HCT116 (cell line): ENCODE results near the gene BHLHA9. TPM values are rescaled to one million over a fixed set of nuclear protein-coding genes. Genes with fewer than 3 reads are reported as not detected.
A peak's percentile ranks its signal among the peaks of the same experiment; 100 is the strongest.

Experiments used
- ATAC-seq: fragments of 200-7000 bp; cut with Tn5 transposase; 2 replicates; pipeline ENCODE4 v1.9.1; 2020; ENCODE audit warnings: mild to moderate bottlenecking, moderate library complexity
- BruUV-seq: library from RNA; stranded (reverse); fragments of 400-500 nt; replicated peaks from 2 replicates; lab custom pipeline; 2021; lab: Mats Ljungman, UMichigan
- CTCF ChIA-PET: fragments of 300-600 bp; sonication (Branson Sonifier 250); formaldehyde crosslinking; loops from one replicate; lab custom pipeline; 2021; ENCODE audit warnings: antibody characterized with exemption; lab: Charles Lee
- POLR2A ChIA-PET: fragments of 300-600, 350-600 bp; sonication (Branson Sonifier 250); formaldehyde crosslinking; loops from one replicate; lab custom pipeline; 2021; ENCODE audit warnings: antibody characterized with exemption; lab: Charles Lee
- RAD21 ChIA-PET, 2 experiments: fragments of 300-600 bp; sonication (Branson Sonifier 250); formaldehyde crosslinking; loops; one replicate each; lab custom pipeline; 2023; ENCODE audit warnings: low total read pairs in 2 of 2; ENCODE audit not compliant: uncharacterized antibody in 2 of 2, unreplicated experiment in 2 of 2, low non-redundant PET in 1 of 2; lab: Charles Lee
- DNase-seq: peaks from one replicate; pipeline ENCODE4 v3.0.0-alpha.2; 2010; ENCODE audit warnings: low read depth, low spot score
- H2AFZ ChIP-seq: fragments of 200-600 bp; shearing (Covaris generic), sonication (generic); 2 replicates; pipeline ENCODE4 v1.6.1; 2017; ENCODE audit warnings: low read depth, mixed run types, mixed read lengths, antibody characterized with exemption, low read length; ENCODE audit not compliant: poor library complexity, severe bottlenecking
- H3K27ac ChIP-seq: 2 replicates; pipeline ENCODE4 v1.5.1; 2012; ENCODE audit warnings: low read depth, low read length
- H3K27me3 ChIP-seq: fragments of 200-600 bp; sonication (generic); 2 replicates; pipeline ENCODE4 v1.6.1; 2016; ENCODE audit warnings: mixed run types, low read length, mixed read lengths; ENCODE audit not compliant: insufficient read depth
- H3K36me3 ChIP-seq, 2 experiments: fragments of 200-500 bp in 1 of 2; fragments of 200-600 bp in 1 of 2; sonication (Bioruptor generic) in 1 of 2; sonication (generic) in 1 of 2; 2 replicates each; pipeline versions ENCODE4 v1.5.1 to v1.6.1; 2014 to 2016; ENCODE audit warnings: low read length in 2 of 2, inconsistent platforms in 1 of 2, mixed read lengths in 1 of 2, mixed run types in 1 of 2; ENCODE audit not compliant: insufficient read depth in 2 of 2, control insufficient read depth in 1 of 2
- H3K4me1 ChIP-seq, 2 experiments: fragments of 200-600 bp in 1 of 2; sonication (generic) in 1 of 2; 2 replicates each; pipeline versions ENCODE4 v1.5.1 to v1.6.1; 2012 to 2017; ENCODE audit warnings: low read length in 2 of 2, inconsistent platforms in 1 of 2, mild to moderate bottlenecking in 1 of 2, mixed read lengths in 1 of 2, mixed run types in 1 of 2, moderate library complexity in 1 of 2; ENCODE audit not compliant: insufficient read depth in 2 of 2, control insufficient read depth in 1 of 2
- H3K4me2 ChIP-seq: fragments of 200-600 bp; sonication (generic); 2 replicates; pipeline ENCODE4 v1.6.1; 2017; ENCODE audit warnings: mixed run types, low read length, mixed read lengths
- H3K4me3 ChIP-seq, 2 experiments: fragments of 200-600 bp in 1 of 2; sonication (generic) in 1 of 2; replicated peaks in 1 of 2; 2 replicates each; pipeline ENCODE4 v1.5.1; 2011 to 2016; ENCODE audit warnings: low read length in 2 of 2, control low read depth in 1 of 2, low read depth in 1 of 2, mild to moderate bottlenecking in 1 of 2, mixed read lengths in 1 of 2, mixed run types in 1 of 2
- H3K79me2 ChIP-seq: fragments of 200-600 bp; sonication (generic); 2 replicates; pipeline ENCODE4 v1.6.1; 2017; ENCODE audit warnings: mild to moderate bottlenecking, mixed run types, low read length, moderate library complexity, mixed read lengths; ENCODE audit not compliant: insufficient read depth
- H3K9ac ChIP-seq: fragments of 200-600 bp; sonication (generic); 2 replicates; pipeline ENCODE4 v1.6.1; 2016; ENCODE audit warnings: low read length, mixed read lengths
- H3K9me2 ChIP-seq: fragments of 200-600 bp; sonication (generic), shearing (Covaris generic); 2 replicates; pipeline ENCODE4 v1.6.1; 2017; ENCODE audit warnings: mixed run types, mild to moderate bottlenecking, moderate library complexity; ENCODE audit not compliant: insufficient read depth
- H3K9me3 ChIP-seq, 2 experiments: fragments of 200-500 bp in 1 of 2; fragments of 200-600 bp in 1 of 2; sonication (Bioruptor generic) in 1 of 2; sonication (generic) in 1 of 2; 2 replicates each; pipeline ENCODE4 v1.6.1; 2014 to 2017; ENCODE audit warnings: low read length in 2 of 2, mixed read lengths in 2 of 2, inconsistent platforms in 1 of 2, low read depth in 1 of 2, mild to moderate bottlenecking in 1 of 2, mixed run types in 1 of 2, moderate library complexity in 1 of 2; ENCODE audit not compliant: control insufficient read depth in 1 of 2, insufficient read depth in 1 of 2
- H4K20me1 ChIP-seq: fragments of 200-600 bp; sonication (generic), shearing (Covaris generic); 2 replicates; pipeline ENCODE4 v1.6.1; 2017; ENCODE audit warnings: mixed run types, mild to moderate bottlenecking, moderate library complexity; ENCODE audit not compliant: insufficient read depth
- CBX3 ChIP-seq: IDR thresholded peaks from 2 replicates; pipeline ENCODE4 v1.6.1; 2012; ENCODE audit warnings: low read depth
- EGR1 ChIP-seq: IDR thresholded peaks from 2 replicates; pipeline ENCODE4 v1.6.1; 2012; ENCODE audit warnings: low read depth
- ELF1 ChIP-seq: IDR thresholded peaks from 2 replicates; pipeline ENCODE4 v1.6.1; 2012; ENCODE audit warnings: low read depth, borderline replicate concordance
- EZH2phosphoT487 ChIP-seq: fragments of 200-600 bp; IDR thresholded peaks from 2 replicates; pipeline ENCODE4 v1.6.1; 2018; ENCODE audit warnings: antibody characterized with exemption, borderline replicate concordance
- JUND ChIP-seq: IDR thresholded peaks from 2 replicates; pipeline ENCODE4 v1.6.1; 2012
- POLR2A ChIP-seq: IDR thresholded peaks from 2 replicates; pipeline ENCODE4 v1.7.0; 2011; ENCODE audit warnings: borderline replicate concordance; ENCODE audit not compliant: insufficient read depth, insufficient read length; ENCODE audit errors: extremely low read depth
- SIN3A ChIP-seq: IDR thresholded peaks from 2 replicates; pipeline ENCODE4 v1.6.1; 2012; ENCODE audit warnings: low read depth
- SRF ChIP-seq: IDR thresholded peaks from 2 replicates; pipeline ENCODE4 v1.6.1; 2012; ENCODE audit warnings: low read depth
- YY1 ChIP-seq: IDR thresholded peaks from 2 replicates; pipeline ENCODE4 v1.6.1; 2011; ENCODE audit warnings: low read length, low read depth, moderate library complexity, mild to moderate bottlenecking; ENCODE audit not compliant: insufficient replicate concordance; ENCODE audit errors: extremely low read depth
- ZFX ChIP-seq: fragments of 450-650 bp; IDR thresholded peaks from 2 replicates; pipeline ENCODE4 v1.6.1; 2017
- ZNF274 ChIP-seq: fragments of 200-500 bp; sonication (Bioruptor generic); IDR thresholded peaks from 2 replicates; pipeline ENCODE4 v1.6.1; 2014; ENCODE audit warnings: mild to moderate bottlenecking, low read depth, low read length, inconsistent platforms
- intact Hi-C: fragments of 100-400 bp; cut with micrococcal nuclease; formaldehyde crosslinking; loops from 2 replicates; pipeline ENCODE4 v1.10.0; 2022
- total RNA-seq: library from RNA; stranded (reverse); gene quantifications from one replicate; pipeline ENCODE4 v1.2.1, GENCODE V29; 2021; ENCODE audit not compliant: unreplicated experiment
- TF ChIP-seq, protein P1 (sequence below): IDR thresholded peaks from 2 replicates; pipeline ENCODE4 v1.6.1; 2011; ENCODE audit warnings: mild to moderate bottlenecking, low read length, moderate library complexity; ENCODE audit not compliant: insufficient replicate concordance; ENCODE audit errors: extremely low read depth
- TF ChIP-seq, protein P2 (sequence below), 3 experiments: fragments of 200-600 bp in 1 of 3; sonication (generic) in 1 of 3; IDR thresholded peaks in 2 of 3; conservative IDR thresholded peaks in 1 of 3; 2 replicates each; pipeline ENCODE4 v1.5.1; 2012 to 2017; ENCODE audit warnings: low read depth in 2 of 3, low read length in 2 of 3, antibody characterized with exemption in 1 of 3, borderline replicate concordance in 1 of 3, control low read depth in 1 of 3, mild to moderate bottlenecking in 1 of 3, mixed read lengths in 1 of 3, mixed run types in 1 of 3, moderate library complexity in 1 of 3; ENCODE audit not compliant: insufficient read depth in 1 of 3
- TF ChIP-seq, protein P3 (sequence below): IDR thresholded peaks from 2 replicates; pipeline ENCODE4 v1.6.1; 2012
- TF ChIP-seq, protein P4 (sequence below): IDR thresholded peaks from 2 replicates; pipeline ENCODE4 v1.6.1; 2012; ENCODE audit warnings: low read depth

The BHLHA9 gene
- total RNA-seq, 1 experiment from 2014 or later, result not detected

DNA sequence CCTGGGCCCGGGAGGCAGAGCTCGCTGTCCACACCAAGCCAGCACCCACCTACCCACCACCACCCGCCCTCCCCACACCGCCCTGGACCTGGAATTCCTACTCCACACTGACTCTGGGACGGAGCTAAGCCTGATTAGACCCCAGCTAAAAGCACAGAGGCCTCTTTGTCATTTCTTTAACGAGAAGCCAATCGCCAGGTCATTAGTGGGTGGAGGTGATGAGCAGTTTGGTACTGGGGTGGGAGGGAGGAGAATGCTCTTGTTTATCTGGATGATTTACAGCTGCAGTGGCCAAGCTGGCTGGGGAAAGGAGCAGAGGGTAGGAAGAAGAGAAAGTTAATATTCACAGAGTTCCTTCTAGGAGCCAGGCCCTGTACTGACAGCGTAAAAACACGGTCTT, 6.0 kb upstream of the BHLHA9 start:
- Histone ChIP-seq H3K9me2 (no peaks in the 10 kb centered on the region), H2AFZ (no peak overlapping the region), H3K9me3 (no peaks in the 10 kb centered on the region), H3K79me2 (no peaks in the 10 kb centered on the region), H3K4me2 (peak overlapping the region; percentile 40; the same call in 1 of the 2 replicates), H3K9ac (no peak overlapping the region), H3K36me3 (no peaks in the 10 kb centered on the region), H3K27me3 (no peaks in the 10 kb centered on the region), H4K20me1 (no peaks in the 10 kb centered on the region), H3K4me3 (no peak overlapping the region), H3K4me1 (peaks cover 37 to 55% of the 10 kb centered on the region in 2 experiments), H3K27ac (no peak overlapping the region)
- TF ChIP-seq CBX3 (no peak), EGR1 (no peak), ELF1 (no peak), SRF (no peak), SIN3A (no peak), ZNF274 (no peak), EZH2phosphoT487 (no peak), POLR2A (no peak), YY1 (no peak), JUND (no peak), ZFX (no peak)
- TF ChIP-seq, protein P1, sequence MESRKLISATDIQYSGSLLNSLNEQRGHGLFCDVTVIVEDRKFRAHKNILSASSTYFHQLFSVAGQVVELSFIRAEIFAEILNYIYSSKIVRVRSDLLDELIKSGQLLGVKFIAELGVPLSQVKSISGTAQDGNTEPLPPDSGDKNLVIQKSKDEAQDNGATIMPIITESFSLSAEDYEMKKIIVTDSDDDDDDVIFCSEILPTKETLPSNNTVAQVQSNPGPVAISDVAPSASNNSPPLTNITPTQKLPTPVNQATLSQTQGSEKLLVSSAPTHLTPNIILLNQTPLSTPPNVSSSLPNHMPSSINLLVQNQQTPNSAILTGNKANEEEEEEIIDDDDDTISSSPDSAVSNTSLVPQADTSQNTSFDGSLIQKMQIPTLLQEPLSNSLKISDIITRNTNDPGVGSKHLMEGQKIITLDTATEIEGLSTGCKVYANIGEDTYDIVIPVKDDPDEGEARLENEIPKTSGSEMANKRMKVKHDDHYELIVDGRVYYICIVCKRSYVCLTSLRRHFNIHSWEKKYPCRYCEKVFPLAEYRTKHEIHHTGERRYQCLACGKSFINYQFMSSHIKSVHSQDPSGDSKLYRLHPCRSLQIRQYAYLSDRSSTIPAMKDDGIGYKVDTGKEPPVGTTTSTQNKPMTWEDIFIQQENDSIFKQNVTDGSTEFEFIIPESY, result no peak
- TF ChIP-seq, protein P2, sequence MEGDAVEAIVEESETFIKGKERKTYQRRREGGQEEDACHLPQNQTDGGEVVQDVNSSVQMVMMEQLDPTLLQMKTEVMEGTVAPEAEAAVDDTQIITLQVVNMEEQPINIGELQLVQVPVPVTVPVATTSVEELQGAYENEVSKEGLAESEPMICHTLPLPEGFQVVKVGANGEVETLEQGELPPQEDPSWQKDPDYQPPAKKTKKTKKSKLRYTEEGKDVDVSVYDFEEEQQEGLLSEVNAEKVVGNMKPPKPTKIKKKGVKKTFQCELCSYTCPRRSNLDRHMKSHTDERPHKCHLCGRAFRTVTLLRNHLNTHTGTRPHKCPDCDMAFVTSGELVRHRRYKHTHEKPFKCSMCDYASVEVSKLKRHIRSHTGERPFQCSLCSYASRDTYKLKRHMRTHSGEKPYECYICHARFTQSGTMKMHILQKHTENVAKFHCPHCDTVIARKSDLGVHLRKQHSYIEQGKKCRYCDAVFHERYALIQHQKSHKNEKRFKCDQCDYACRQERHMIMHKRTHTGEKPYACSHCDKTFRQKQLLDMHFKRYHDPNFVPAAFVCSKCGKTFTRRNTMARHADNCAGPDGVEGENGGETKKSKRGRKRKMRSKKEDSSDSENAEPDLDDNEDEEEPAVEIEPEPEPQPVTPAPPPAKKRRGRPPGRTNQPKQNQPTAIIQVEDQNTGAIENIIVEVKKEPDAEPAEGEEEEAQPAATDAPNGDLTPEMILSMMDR (IDR thresholded peaks at IDR 0.05 in 2 of 3, conservative IDR thresholded peaks at IDR 0.05 in 1 of 3; ENCODE audit: borderline replicate concordance in 1 of 3, insufficient read depth in 1 of 3, low read depth in 2 of 3, low read length in 2 of 3), result no peak
- TF ChIP-seq, protein P3, sequence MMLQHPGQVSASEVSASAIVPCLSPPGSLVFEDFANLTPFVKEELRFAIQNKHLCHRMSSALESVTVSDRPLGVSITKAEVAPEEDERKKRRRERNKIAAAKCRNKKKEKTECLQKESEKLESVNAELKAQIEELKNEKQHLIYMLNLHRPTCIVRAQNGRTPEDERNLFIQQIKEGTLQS, result no peak
- TF ChIP-seq, protein P4, sequence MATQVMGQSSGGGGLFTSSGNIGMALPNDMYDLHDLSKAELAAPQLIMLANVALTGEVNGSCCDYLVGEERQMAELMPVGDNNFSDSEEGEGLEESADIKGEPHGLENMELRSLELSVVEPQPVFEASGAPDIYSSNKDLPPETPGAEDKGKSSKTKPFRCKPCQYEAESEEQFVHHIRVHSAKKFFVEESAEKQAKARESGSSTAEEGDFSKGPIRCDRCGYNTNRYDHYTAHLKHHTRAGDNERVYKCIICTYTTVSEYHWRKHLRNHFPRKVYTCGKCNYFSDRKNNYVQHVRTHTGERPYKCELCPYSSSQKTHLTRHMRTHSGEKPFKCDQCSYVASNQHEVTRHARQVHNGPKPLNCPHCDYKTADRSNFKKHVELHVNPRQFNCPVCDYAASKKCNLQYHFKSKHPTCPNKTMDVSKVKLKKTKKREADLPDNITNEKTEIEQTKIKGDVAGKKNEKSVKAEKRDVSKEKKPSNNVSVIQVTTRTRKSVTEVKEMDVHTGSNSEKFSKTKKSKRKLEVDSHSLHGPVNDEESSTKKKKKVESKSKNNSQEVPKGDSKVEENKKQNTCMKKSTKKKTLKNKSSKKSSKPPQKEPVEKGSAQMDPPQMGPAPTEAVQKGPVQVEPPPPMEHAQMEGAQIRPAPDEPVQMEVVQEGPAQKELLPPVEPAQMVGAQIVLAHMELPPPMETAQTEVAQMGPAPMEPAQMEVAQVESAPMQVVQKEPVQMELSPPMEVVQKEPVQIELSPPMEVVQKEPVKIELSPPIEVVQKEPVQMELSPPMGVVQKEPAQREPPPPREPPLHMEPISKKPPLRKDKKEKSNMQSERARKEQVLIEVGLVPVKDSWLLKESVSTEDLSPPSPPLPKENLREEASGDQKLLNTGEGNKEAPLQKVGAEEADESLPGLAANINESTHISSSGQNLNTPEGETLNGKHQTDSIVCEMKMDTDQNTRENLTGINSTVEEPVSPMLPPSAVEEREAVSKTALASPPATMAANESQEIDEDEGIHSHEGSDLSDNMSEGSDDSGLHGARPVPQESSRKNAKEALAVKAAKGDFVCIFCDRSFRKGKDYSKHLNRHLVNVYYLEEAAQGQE, result no peak
- ChIA-PET CTCF (interaction anchor here (0.6 kb wide), 1 partner anchor 226 kb away, joined by 4 read pairs; no protein-coding TSS in a partner anchor), RAD21 (no interaction called here), POLR2A (no interaction called here)
- ATAC-seq, result no peak
- DNase-seq, result no peak
- intact Hi-C loops, result no loop called here
- no TSS peak for BruUV-seq
